NCI-H1092 (cell line): ENCODE results near the gene TAL1.
"Not testable (repeated sequence)": the region's sequence is repeated elsewhere in the genome, so short reads cannot be mapped to it uniquely, and the experiment has no call there.

Source experiments
- DNase-seq: peaks from one replicate; lab custom pipeline; 2025; lab: John Stamatoyannopoulos, UW

Gene TAL1

DNA sequence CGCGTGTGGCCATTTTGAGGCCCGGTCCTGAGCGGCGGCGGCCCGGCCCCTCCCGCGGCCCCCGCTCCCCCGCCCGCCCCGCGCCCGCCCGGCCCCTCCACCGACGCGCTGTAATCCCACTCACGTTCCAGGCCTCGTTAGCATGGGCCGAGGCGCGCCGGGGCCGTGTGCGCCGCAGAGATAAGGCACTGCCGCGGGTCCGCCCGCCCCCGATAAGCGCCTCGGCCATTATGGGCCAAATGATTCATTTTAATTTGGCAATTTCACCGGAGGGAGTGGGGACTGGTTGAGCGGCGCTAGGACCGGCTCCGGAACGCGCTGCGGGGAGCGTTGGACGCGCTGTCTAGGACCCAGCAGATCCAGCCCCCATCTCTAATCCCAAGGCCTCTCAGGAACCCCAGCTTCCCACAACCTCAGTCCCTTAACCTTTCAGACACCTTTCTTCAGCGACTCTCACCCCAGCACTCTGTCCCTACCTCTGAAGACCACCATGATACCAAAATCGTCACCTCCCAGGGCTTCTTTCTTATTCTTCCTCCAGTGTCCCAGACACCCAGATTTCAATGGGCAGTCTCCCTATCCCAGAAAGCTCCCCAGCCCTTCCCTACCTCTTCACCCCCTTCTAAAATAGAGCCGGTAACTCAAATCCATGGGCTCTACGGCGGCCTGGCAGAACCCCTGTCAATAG, at the start of gene TAL1:
Gene TAL1 (minus strand): TSS at position 39 of the 688 bp plus-strand sequence. CDS start 6,337 bp downstream, outside the sequence.
- DNase-seq: no peak

DNA sequence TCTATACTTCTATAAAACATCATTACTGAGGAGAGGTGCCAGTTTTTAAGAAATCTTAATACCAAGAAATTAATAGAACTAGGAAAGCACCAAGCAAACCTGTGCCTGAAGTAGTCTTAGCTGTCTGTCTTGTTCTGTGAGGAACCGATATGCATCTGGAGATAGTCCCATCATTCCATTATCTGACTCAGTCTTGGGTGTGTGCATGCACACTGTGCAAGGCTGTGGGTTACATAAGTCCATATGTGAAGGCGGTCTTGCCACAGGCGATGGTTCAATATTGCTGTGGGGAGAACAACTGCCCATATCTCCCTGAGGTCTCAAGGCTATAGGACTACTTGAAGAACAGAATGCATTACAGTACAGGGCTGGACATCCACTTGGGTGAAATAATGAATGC, 48.1 kb upstream of the TAL1 start:
- DNase-seq: no peak

DNA sequence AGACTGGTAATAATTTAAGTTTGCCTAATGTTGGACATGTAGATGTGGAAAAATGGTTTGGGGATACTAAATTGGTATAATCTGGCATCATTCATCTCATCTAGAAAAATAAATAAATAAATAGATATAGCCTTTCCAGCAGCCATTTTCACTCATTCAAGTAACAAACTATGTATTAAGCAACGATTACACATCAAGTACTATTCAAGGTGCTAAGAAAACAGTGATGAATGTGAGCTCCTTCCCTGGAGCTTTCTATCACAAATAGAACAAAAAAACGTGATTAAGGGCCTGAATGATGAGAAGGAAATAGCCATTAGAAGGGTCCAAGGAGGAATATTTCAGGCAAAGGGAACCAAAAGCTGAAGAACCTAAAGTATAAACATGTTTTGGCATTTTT, 44.8 kb upstream of the TAL1 start:
- no peak for DNase-seq

DNA sequence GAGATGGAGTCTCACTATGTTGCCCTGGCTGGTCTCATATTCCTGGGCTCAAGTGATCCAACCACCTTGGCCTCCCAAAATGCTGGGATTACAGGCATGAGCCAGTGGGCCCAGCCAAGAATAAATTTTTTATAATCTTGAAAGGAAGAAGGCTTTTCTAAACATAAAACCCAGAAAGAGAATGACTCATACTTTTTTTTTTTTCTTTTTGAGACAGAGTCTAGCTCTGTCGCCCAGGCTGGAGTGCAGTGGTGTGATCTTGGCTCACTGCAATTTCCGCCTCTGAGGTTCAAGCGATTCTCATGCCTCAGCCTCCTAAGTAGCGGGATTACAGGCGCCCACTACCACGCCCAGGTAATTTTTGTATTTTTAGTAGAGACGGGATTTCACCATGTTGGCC, 43.8 kb upstream of the TAL1 start:
- not testable (repeated sequence) for DNase-seq

DNA sequence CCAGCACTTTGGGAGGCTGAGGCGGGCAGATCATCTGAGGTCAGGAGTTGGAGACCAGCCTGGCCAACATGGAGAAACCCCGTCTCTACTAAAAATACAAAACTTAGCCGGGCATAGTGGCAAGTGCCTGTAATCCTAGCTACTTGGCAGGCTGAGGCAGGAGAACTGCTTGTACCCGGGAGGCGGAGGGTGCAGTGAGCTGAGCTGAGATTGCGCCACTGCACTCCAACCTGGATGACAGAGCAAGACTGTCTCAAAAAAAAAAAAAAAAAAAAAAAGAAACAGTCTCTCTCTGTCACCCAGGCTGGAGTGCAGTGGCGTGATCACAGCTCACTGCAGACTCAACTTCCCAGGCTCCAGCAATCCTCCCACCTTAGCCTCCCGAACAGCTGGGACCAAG, 33.5 kb upstream of the TAL1 start:
- DNase-seq: not testable (repeated sequence)

DNA sequence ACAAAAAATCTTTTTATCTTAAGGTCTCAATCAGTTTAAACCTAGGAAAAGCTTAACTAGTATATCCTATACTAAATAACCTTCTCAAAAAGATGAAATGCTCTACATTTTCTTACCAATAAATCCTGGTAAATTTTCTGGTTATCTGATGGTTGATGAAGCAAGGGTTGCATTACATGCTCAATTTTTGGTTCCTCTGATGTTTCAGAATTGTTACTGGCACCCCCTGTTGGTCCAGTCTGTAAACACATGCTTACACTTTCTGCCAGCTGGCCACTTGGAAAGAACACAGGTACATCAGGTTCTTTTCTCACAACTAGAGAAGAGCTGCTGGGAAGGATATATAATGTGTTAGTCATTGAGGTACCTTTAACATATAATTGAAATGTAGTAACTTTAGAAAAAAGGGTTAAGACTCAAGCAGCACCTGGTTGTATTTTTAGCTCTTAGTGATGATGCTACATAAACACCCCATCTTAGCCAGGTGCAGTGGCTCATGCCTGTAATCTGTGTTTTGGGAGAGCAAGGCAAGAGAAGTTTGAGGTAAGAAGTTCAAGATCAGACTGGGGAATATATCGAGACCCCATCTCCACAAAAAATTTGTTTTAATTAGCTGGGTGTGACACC, 30.9 kb upstream of the TAL1 start:
- no peak for DNase-seq

DNA sequence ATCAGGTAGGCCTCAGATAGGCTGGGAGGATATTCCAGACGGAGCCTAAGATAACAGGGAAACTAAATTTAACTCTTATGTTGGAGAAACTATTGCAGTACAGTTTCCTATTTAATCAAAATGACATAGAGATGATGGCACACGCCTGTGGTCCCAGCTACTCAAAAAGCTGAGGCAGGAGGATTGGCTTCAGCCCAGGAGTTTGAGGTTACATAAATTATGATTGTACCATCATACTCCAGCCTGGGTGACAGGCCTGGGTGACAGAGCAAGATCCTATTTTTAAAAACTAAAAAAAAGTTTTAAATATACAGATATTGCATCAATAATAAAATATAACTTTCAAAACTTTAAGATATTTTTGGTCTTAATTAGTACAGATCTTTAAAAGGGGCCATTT, 25.2 kb upstream of the TAL1 start:
- no peak for DNase-seq

DNA sequence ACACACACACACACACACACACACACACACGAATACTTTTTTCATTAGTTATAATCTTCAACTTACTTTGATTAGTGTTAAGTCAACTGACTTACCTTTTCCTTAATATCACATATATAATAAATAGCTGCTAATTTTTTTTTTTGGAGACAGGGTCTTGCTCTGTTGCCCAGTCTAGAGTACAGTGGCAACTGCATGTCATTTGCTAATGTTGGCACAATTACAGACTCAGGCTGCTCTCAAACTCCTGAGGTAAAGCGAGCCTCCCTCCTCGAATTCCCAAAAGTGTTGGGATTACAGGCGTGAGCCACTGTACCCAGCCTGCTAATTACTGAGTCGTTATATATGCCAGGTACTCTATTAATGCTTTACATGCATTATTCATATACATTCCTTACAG, 20.8 kb upstream of the TAL1 start:
- DNase-seq: no peak

DNA sequence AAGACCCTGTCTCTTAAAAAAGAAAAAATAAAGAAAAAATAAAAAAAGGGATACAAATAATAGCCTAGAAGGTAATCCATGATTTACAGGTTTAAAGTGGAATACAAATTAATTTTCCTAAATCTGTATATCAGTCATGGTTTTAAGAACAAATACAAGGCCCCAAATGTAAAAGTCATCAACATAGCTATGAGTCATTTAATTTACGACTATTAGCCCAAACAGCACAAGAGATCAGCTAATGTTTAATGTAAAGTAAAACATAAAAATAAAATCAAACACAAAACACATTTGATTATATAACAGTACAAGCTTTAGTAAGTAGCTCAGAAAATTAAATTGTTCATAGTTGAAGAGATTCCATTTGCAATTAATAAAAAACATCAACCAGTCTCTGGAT, 20.3 kb upstream of the TAL1 start:
- DNase-seq: no peak

DNA sequence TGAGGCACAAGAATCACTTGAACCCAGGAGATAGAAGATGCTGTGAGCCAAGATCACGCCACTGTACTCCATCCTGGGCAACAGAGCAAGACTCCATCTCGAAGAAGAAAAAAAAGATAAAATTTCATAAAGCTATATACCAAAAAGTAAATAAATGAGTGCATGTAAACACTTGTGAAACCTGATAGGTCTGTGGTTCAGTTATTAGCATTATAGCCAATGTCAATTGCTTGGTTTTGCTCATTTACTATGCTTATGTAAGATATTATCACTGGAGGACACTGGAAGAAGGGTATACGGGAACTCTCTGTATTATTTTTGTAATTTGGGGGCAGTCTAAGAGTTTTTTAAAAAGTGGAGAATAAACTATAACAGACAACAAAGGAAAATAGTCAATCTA, 17.7 kb upstream of the TAL1 start:
- DNase-seq: no peak

DNA sequence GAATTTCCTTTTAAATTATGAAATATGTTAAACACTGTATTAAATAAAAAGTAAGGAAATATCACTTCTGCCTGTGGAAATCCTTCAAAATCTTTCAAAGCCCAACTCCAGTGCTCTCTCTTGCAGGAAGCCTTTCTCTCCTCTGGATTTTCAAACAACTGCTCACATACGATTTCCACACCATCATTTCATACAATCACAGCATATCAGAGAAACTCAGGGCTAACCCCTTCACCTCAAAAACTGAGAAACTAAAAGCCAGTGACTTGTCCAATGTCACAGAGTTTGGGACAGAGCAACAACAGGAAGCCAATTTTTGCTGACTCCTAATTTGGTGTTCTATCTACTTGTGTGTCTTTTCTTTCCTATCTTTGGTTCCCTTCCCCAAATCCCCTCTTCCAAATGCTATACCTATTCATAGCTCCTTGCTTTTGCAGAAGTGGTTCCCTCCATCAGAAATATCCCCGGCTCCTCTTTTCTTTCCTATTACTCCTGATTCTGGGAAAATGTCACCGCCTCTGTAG, 12.4 kb upstream of the TAL1 start:
- DNase-seq: no peak

DNA sequence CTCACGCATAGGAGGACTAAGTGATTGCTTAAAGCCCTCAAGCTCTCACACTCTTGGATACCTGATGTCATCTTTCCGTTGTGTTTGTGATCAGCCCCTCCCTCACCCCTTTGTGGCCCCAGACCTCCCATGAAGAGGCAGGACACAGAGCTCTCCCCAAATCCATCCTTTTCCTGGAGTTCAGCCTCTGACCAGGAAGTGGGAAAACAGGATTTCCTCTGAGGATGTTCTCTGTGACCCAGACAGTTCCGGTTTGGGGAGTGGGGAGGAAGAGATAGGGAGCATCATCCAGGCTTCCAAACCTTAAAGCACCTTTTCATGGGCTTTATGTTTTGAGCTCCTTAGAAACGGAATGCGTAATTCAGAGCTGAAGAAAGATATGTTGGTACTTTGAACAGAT, 11.9 kb upstream of the TAL1 start:
- no peak for DNase-seq

DNA sequence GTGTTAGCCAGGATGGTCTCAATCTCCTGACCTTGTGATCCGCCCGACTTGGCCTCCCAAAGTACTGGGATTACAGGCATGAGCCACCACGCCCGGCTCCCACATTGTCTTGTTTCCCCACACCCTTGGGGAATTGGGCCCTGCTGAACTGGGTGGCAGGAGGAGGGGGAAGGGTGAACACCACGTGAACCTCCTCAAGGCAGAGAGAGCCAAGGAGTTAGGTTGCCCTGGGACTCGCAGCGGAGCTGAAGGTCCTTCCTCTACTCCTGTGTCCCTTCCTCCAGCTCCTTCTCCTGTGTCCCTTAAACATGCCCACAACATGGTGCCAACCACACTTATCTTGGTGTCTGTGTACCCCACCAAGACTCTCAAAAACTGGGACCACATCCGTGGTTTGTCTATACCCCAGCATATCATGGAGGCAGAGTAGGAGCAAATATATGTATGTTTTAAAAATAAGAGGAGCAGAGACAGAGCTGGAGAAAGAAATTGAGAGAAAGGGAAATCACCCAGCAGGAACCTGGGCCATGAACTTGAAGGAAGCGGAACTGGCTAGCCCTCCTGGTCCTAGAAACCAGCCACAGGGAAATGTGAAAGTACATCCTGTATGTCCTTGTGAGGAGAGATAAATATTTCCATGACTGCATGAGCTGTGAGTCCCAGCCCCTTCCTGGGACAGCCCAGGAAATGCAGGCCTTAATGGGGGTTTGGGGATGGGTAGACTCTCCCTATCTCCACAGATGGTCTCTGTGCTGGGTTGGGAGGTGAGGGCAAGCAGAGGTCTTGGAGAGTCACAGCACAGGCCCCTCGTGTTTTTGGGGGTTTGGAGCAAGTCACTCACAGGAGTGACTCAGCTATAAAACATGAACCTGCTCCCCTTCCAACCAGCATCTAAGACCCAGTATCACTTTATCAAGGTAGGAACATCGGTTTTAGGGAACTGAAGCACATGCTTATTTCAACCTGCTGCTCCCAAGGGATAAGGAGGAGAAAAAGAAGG, 9.4 kb upstream of the TAL1 start:
- DNase-seq: no peak

DNA sequence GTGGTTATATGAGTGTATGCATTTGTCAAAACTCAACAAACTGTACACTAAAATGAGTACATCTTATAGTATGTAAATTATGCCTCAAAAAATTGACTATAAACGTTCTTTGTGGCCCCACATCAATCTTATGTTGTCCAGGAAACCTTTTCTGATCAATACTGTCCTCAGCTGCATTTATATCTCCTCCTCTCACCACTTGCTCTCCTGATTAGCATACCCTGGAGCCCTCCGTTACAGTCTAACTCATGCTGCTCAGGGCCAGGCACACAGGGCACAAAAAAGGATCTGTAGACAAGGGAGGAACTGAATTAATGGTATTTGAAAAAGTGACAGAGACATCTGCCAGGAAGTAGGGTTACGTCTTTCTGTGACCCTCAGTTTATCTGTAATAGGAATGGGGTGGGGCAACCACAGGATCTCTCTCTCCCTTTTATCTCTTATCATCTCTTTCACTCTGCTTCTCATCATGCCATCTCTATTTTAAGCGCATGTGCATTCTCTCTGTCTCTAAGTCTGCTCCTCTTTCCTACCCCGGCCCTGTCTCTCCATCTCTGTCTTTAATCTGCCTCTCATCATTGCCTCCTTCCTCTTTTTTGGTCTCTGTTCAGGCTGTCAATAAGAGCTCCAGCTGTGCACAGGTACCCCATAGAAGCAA, 7.0 kb upstream of the TAL1 start:
- DNase-seq: no peak

DNA sequence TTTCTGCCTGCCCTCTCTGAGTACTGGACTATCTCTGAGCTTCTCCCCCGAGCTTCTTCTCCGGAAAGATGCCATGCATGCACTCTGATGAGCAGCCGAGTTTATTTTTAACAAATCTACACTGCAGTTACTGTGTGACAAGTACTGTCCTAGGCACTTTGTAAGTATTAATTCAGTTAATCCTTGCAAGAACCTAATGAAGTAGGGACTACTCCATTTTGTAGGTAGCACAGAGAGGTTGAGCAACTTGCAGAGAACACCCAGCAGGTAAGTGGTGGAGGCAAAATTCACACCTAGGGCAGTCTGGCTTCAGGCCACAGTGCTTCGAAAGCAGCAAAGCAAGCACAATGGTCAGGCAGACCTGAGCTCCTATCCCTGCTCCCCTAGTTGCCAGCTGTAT, 3.8 kb upstream of the TAL1 start:
- no peak for DNase-seq

DNA sequence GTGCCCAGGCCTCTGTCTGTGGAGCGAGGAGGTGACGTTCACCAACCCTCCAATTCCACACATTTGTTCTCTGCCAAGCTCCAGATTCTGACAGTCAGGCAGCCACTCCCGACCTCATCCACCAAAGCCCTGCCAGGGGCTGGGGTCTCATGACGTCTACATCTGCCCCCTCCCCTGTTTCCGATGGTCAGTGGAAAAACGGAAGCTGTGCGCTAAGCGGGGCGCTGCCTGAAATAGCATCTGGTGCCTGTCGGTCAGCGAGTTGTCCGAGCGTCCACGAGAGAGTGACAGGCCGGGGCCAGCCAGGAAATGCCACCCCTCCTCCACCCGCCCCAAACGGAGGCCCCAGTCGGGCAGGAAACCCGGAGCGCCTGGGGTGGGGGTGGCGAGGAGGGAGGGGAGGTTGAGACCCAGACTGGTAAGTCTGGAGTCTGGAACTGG, 3.2 kb upstream of the TAL1 start:
- DNase-seq: no peak

DNA sequence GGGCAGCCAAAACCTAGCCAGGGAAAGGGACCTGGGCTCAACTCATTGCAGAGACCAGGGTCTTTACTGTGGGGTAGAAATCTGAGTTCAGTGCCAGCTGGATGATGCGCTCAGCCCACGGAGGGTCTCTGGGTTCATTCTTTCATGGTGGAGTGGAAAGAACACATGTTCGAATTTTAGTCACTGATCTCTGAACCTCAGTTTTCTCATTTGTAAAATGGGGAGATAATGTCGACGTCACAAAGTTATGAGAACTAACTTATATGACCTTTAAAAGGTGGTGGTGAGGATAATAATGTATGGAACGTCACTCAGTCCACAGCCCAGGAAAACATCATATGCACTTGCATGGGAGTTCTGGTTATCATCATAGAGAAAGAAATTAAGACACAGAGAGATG, 1.2 kb upstream of the TAL1 start:
- DNase-seq: no peak

DNA sequence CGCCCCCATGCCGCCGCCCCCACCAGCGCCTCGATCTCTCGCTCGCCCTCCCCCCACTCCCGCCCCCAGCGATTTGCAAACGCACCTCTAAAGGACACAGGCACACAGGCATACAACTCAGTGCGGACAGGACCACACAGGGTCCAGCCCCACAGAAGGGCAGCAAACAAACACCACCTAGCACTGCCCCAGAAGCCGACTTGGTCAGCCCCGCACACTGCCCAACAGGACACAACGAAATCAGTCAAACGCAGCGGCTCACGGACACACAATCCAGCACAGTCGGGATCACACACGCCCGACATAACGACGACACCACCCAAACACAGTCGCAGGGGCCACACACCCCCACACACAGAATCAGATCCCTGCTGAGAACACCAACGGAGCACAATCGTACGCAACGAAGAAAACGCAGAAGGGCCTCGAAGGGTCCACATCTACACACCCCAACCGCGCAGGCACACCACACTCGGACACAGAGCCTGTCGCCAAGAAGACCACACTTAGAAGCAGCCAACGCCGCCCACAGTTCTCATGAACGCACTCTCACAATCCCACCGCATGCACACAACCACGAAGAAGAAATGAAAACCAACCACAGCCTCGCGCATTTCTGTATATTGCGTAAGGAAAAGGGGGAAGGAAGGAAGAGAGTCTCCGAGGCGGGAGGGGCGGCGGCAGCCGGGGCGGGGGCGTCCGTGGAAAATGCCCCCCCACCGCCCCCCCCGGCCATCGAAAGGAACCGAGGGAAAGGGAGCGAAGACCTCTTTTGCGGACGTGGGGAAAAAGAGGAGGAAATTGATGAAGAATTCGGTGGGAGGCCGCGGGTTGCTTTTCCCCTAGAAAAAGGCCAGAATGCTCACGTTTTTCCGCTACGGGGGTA, 481 bp downstream of the TAL1 start:
- no peak for DNase-seq

DNA sequence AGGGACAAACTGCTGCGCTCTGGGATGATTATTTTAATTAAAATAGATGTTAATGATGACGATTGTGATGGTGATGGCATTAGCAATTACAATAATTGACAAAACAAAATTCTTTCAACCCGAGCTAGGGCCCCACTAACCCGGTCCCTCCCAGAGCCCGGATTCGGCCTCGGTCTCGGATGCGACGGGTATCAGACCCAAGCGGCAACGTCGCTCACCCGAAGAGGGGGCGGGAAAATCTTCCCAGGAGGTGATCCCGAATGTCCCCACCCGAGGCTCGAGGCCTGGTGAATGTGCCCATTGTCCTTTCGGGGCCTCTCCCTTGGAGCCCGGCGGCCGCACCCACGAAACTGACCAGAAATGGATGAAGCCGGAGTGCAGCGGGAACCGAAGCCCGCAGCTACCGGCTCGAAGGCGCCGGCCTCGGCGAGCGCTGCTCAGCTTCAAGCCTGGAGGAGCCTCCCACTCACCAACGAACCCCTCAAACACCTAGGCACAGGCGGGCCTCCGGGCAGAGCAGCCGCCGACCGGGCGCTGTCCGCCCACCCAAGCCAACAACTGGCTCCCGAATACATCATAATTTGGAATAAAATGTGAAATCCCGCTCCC, 1.2 kb downstream of the TAL1 start:
- DNase-seq: no peak

DNA sequence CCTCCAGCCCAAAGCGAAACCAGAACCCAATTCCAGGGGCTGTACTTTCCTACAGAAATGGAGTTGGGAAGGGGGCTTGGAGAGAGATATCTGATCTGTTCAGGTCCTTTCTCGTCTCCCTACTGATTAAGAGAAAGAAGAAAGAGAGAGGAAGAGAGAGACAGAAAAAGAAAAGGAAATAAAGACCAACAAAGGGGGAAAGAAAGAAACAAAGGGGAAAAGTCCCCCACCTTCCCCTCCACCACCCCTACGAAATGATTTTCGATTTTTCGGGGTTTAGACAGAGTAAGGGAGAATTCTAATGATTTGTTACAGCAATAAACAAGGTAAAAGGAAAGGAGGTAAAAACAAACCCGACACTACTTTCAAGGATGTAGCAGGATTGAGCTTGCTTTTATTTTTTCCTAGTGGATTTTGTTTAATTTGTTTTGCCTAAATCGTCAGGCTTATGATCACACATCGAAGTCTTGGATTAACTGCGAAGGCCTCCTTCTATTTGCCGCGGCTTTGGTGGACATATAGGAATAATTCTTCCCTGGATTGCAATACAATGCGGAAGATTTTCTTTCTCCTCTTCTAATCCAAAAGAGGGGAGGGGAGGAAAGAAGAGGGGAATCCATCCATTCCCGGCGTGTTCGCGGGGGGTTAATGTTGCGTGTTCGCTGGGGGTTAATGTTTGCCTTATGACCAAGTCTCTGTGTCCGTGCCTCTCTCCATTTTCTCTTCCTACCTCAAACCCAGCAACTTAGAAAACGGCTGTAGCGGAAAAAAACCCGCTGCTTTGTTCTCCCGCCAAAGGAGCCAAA, 1.9 kb downstream of the TAL1 start:
- no peak for DNase-seq
